Endothelial cell of umbilical vein (primary cell): ENCODE results near the gene CHCHD3. TPM values are rescaled to one million over a fixed set of nuclear protein-coding genes. Genes with fewer than 3 reads are reported as not detected.

Source experiments
- BruUV-seq: library from RNA; stranded (reverse); fragments of 400-500 nt; replicated peaks from 2 replicates; lab custom pipeline; 2021; lab: Mats Ljungman, UMichigan
- CTCF ChIA-PET: fragments of 300-600, 350-600 bp; sonication (Branson Sonifier 250); formaldehyde crosslinking; loops from one replicate; lab custom pipeline; 2021; ENCODE audit warnings: antibody characterized with exemption, inconsistent platforms; lab: Charles Lee
- POLR2A ChIA-PET: fragments of 300-600, 350-600 bp; sonication (Branson Sonifier 250); formaldehyde crosslinking; loops from one replicate; lab custom pipeline; 2021; ENCODE audit warnings: antibody characterized with exemption, inconsistent platforms; lab: Charles Lee
- DNase-seq: peaks from one replicate; pipeline ENCODE4 v3.0.0-alpha.2; 2011; ENCODE audit warnings: low read depth, low spot score
- FAIRE-seq: peaks from 2 replicates; lab custom pipeline; 2011; peaks lifted over from hg19 to GRCh38; lab: Jason Lieb, UNC
- H2AFZ ChIP-seq: 2 replicates; pipeline ENCODE4 v1.6.0; 2012; ENCODE audit warnings: low read depth, low read length, control low read depth, inconsistent platforms
- H3K27ac ChIP-seq: 2 replicates; pipeline ENCODE4 v1.5.1; 2011; ENCODE audit warnings: low read depth, mild to moderate bottlenecking, control low read depth, low read length, moderate library complexity; ENCODE audit not compliant: insufficient read depth
- H3K27me3 ChIP-seq, 2 experiments: 2 replicates each; pipeline versions ENCODE4 v1.6.0 to v1.6.1; 2011; ENCODE audit warnings: low read length in 2 of 2, mixed read lengths in 1 of 2; ENCODE audit not compliant: control insufficient read depth in 2 of 2, insufficient read depth in 2 of 2
- H3K36me3 ChIP-seq, 2 experiments: 2 replicates in 1 of 2; 3 replicates in 1 of 2; pipeline ENCODE4 v1.5.1; 2011; ENCODE audit warnings: low read length in 2 of 2, mild to moderate bottlenecking in 1 of 2, moderate library complexity in 1 of 2; ENCODE audit not compliant: control insufficient read depth in 2 of 2, insufficient read depth in 2 of 2; ENCODE audit errors: extremely low read depth in 1 of 2
- H3K4me1 ChIP-seq: 3 replicates; pipeline ENCODE4 v1.5.1; 2011; ENCODE audit warnings: mild to moderate bottlenecking, low read length; ENCODE audit not compliant: control insufficient read depth, insufficient read depth; ENCODE audit errors: extremely low read depth
- H3K4me2 ChIP-seq: 2 replicates; pipeline ENCODE4 v1.6.1; 2011; ENCODE audit warnings: low read length, control low read depth, mixed read lengths; ENCODE audit not compliant: insufficient read depth
- H3K4me3 ChIP-seq, 3 experiments: fragments of 200-600 bp in 1 of 3; sonication (generic), shearing (Covaris generic) in 1 of 3; replicated peaks in 1 of 3; 2 replicates each; pipeline ENCODE4 v1.5.1; 2011 to 2016; ENCODE audit warnings: control low read depth in 3 of 3, low read length in 3 of 3, mild to moderate bottlenecking in 2 of 3, inconsistent platforms in 1 of 3, low read depth in 1 of 3, moderate library complexity in 1 of 3; ENCODE audit not compliant: insufficient read depth in 1 of 3
- H3K79me2 ChIP-seq: 2 replicates; pipeline ENCODE4 v1.6.0; 2012; ENCODE audit warnings: low read length, inconsistent platforms; ENCODE audit not compliant: control insufficient read depth, insufficient read depth
- H3K9ac ChIP-seq: replicated peaks from 2 replicates; pipeline ENCODE3; 2011; ENCODE audit warnings: low read length, control low read depth; ENCODE audit not compliant: insufficient read depth; ENCODE audit errors: extremely low read depth
- H3K9me1 ChIP-seq: replicated peaks from 3 replicates; pipeline ENCODE4 v1.6.0; 2011; ENCODE audit warnings: mild to moderate bottlenecking, low read length; ENCODE audit not compliant: control insufficient read depth, insufficient read depth; ENCODE audit errors: extremely low read depth
- H3K9me3 ChIP-seq: replicated peaks from 2 replicates; pipeline ENCODE4 v1.5.1; 2012; ENCODE audit warnings: low read length, inconsistent platforms; ENCODE audit not compliant: control insufficient read depth, insufficient read depth
- H4K20me1 ChIP-seq: replicated peaks from 2 replicates; pipeline ENCODE3; 2011; ENCODE audit warnings: mild to moderate bottlenecking, low read length; ENCODE audit not compliant: control insufficient read depth, insufficient read depth; ENCODE audit errors: extremely low read depth
- EZH2 ChIP-seq: IDR thresholded peaks from 2 replicates; pipeline ENCODE4 v1.6.1; 2012; ENCODE audit warnings: borderline replicate concordance, low read depth, mild to moderate bottlenecking, moderate library complexity, low read length, inconsistent platforms; ENCODE audit not compliant: severe bottlenecking
- FOS ChIP-seq: IDR thresholded peaks from 2 replicates; pipeline ENCODE4 v1.6.1; 2011; ENCODE audit warnings: mild to moderate bottlenecking, low read length, moderate library complexity, borderline replicate concordance; ENCODE audit not compliant: insufficient read depth
- GATA2 ChIP-seq: IDR thresholded peaks from 2 replicates; pipeline ENCODE4 v1.7.0; 2011; ENCODE audit warnings: low read depth, mild to moderate bottlenecking, moderate library complexity, mixed read lengths, low read length; ENCODE audit not compliant: insufficient read length, insufficient read depth
- JUN ChIP-seq: IDR thresholded peaks from 2 replicates; pipeline ENCODE4 v1.6.1; 2011; ENCODE audit warnings: borderline replicate concordance, low read depth; ENCODE audit not compliant: insufficient read length, insufficient read depth
- MYC ChIP-seq: IDR thresholded peaks from one replicate; pipeline ENCODE4 v1.6.1; 2011; ENCODE audit warnings: mild to moderate bottlenecking, low read depth, low read length
- POLR2A ChIP-seq: IDR thresholded peaks from 2 replicates; pipeline ENCODE4 v1.6.1; 2012; ENCODE audit warnings: low read depth, mild to moderate bottlenecking, control low read depth, low read length
- POLR2AphosphoS5 ChIP-seq: IDR thresholded peaks from 2 replicates; pipeline ENCODE4 v1.6.1; 2012; ENCODE audit warnings: low read depth, mild to moderate bottlenecking, control low read depth, low read length, moderate library complexity; ENCODE audit not compliant: insufficient read depth
- dilution Hi-C: fragments of 300-500 bp; cut with MboI; formaldehyde crosslinking; loops from one replicate; pipeline ENCODE4 v1.15.0; 2019; ENCODE audit warnings: low sequenced_read_pairs; ENCODE audit not compliant: extremely low pct_ligation_motif_present
- intact Hi-C: fragments of 100-400 bp; cut with micrococcal nuclease; formaldehyde crosslinking; loops from one replicate; pipeline ENCODE4 v1.10.0; 2022
- polyA plus RNA-seq, 4 experiments: library from polyadenylated mRNA; depleted of rRNA in 3 of 4; stranded (reverse) in 3 of 4; unstranded in 1 of 4; fragments of >200 nt; gene quantifications; 2 replicates each; pipeline versions ENCODE4 v1.2.1 to v1.2.3, GENCODE V29; 2011 to 2012; ENCODE audit warnings: missing spikeins in 1 of 4
- total RNA-seq: library from RNA; stranded (reverse); gene quantifications from 2 replicates; pipeline ENCODE4 v1.2.3, GENCODE V29; 2021
- TF ChIP-seq, protein P1 (sequence below): IDR thresholded peaks from 2 replicates; pipeline ENCODE4 v1.6.1; 2011; ENCODE audit not compliant: insufficient read depth, insufficient read length
- TF ChIP-seq, protein P2 (sequence below), 2 donors: IDR thresholded peaks; 1 replicate in 1 of 2; 2 replicates in 1 of 2; pipeline ENCODE4 v1.5.1; 2011; ENCODE audit warnings: low read length in 2 of 2, mild to moderate bottlenecking in 2 of 2, moderate library complexity in 2 of 2, control low read depth in 1 of 2, inconsistent platforms in 1 of 2, low read depth in 1 of 2; ENCODE audit not compliant: insufficient read depth in 1 of 2; ENCODE audit errors: extremely low read depth in 1 of 2

CHCHD3 gene
- total and polyA plus RNA-seq, 2 donors (not counting 3 experiments of a cell fraction or from before 2014, with no cell fraction given) = 22.0 to 63.7 TPM

DNA sequence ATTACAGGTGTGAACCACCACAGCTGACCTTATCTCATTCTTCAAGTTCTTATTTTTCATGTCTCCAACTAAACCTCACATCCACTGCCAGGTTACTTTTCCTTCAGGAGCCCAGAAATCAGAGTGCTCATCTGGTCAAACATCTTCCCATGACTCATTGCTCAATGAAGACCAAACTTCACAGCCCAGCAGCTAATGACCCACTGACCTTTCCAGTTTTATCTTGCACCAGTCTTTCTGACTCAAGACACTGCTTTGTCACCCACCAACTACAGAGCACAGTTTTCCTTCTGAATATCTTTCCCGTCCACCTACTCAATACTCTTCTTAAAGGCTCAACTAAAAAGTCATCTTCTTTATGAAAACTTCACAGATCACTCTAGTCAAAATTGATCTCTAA is 245.1 kb downstream of the CHCHD3 start:
- Histone ChIP-seq H3K79me2 (no peaks in the 10 kb centered on the region), H3K27ac (no peak overlapping the region), H2AFZ (no peak overlapping the region), H3K36me3 (no peaks in the 10 kb centered on the region), H4K20me1 (no peaks in the 10 kb centered on the region), H3K27me3 (no peaks in the 10 kb centered on the region), H3K9ac (no peak overlapping the region), H3K4me1 (no peaks in the 10 kb centered on the region), H3K4me3 (no peak overlapping the region), H3K9me3 (no peaks in the 10 kb centered on the region), H3K9me1 (no peaks in the 10 kb centered on the region), H3K4me2 (no peak overlapping the region)
- intact Hi-C loops (no loop called here), dilution Hi-C loops (no loop called here)
- ChIA-PET CTCF (no interaction called here), POLR2A (no interaction called here)
- no peak for DNase-seq
- TF ChIP-seq POLR2AphosphoS5 (no peak), MYC (no peak), FOS (no peak), JUN (no peak), EZH2 (no peak), GATA2 (no peak), POLR2A (no peak)
- TF ChIP-seq, protein P1, sequence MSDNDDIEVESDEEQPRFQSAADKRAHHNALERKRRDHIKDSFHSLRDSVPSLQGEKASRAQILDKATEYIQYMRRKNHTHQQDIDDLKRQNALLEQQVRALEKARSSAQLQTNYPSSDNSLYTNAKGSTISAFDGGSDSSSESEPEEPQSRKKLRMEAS = no peak
- TF ChIP-seq, protein P2, sequence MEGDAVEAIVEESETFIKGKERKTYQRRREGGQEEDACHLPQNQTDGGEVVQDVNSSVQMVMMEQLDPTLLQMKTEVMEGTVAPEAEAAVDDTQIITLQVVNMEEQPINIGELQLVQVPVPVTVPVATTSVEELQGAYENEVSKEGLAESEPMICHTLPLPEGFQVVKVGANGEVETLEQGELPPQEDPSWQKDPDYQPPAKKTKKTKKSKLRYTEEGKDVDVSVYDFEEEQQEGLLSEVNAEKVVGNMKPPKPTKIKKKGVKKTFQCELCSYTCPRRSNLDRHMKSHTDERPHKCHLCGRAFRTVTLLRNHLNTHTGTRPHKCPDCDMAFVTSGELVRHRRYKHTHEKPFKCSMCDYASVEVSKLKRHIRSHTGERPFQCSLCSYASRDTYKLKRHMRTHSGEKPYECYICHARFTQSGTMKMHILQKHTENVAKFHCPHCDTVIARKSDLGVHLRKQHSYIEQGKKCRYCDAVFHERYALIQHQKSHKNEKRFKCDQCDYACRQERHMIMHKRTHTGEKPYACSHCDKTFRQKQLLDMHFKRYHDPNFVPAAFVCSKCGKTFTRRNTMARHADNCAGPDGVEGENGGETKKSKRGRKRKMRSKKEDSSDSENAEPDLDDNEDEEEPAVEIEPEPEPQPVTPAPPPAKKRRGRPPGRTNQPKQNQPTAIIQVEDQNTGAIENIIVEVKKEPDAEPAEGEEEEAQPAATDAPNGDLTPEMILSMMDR (IDR thresholded peaks at IDR 0.05; ENCODE audit: extremely low read depth in 1 of 2, insufficient read depth in 1 of 2, low read depth in 1 of 2, low read length in 2 of 2) = no peak
- FAIRE-seq = no peak
- BruUV-seq = no TSS peak
